ENCODE results near the gene ABCC3. TPM values are rescaled to one million over a fixed set of nuclear protein-coding genes. Genes with fewer than 3 reads are reported as not detected.

The ABCC3 gene
- total and polyA plus RNA-seq, 2 donors (not counting 3 experiments of a cell fraction or from before 2014, with no cell fraction given) = 1.1 to 2.6 TPM

DNA sequence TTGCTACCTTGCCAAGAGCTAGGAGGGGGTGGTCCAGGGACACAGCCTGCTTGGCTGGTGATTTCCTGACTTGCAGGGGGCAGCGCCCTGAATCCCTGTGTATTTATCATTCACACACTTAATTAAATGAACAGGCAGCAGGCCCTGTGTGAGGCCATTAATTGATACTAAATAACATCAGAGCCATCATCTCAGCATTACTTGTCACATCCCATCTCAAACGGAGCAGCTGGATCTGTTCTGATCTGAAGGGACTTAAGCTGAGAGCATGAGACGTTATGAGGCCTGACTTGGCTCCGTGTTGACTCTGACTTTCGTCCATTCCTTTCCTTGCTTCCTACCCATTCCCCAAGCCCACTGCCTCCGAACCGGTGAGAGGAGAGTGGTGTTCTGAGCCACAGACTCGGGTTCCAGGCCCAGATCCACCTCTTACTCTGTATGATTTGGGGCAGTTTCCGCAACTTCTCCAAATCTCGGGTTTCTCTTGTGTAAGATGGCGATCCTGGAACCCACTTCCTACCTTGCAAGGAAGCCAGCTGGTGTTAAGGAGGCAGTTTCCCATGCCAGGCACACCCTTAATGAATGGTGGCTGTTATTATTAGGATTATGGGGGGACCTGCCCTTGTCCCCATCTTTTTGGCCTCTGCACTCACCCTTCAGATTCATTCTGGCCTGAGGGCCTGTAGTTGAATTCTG, 40.4 kb upstream of the ABCC3 start:
- no peaks in the 10 kb centered on the region for H3K36me3 ChIP-seq (ENCODE audit: control insufficient read depth in 2 of 2, extremely low read depth in 1 of 2, insufficient read depth in 2 of 2, low read length in 2 of 2)
- H3K9me1 ChIP-seq (replicated peaks; ENCODE audit: control insufficient read depth, extremely low read depth, insufficient read depth, low read length) = no peaks in the 10 kb centered on the region
- DNase-seq (ENCODE audit: low read depth, low spot score) = no peak
- ChIA-PET CTCF (interaction anchor here (1.0 to 1.5 kb wide), 2 partner anchors 8 to 31 kb away, joined by 4 read pairs; no protein-coding TSS in a partner anchor), POLR2A (no interaction called here)
- no peaks in the 10 kb centered on the region for H3K9me3 ChIP-seq (replicated peaks; ENCODE audit: control insufficient read depth, insufficient read depth, low read length)
- no peaks in the 10 kb centered on the region for H3K27me3 ChIP-seq (ENCODE audit: control insufficient read depth in 2 of 2, insufficient read depth in 2 of 2, low read length in 2 of 2)
- TF ChIP-seq GATA2 (IDR thresholded peaks at IDR 0.05; ENCODE audit: insufficient read depth, insufficient read length, low read depth, low read length) = no peak
- TF ChIP-seq FOS (IDR thresholded peaks at IDR 0.05; ENCODE audit: borderline replicate concordance, insufficient read depth, low read length) = no peak
- TF ChIP-seq JUN (IDR thresholded peaks at IDR 0.05; ENCODE audit: borderline replicate concordance, insufficient read depth, insufficient read length, low read depth) = no peak
- no peak for TF ChIP-seq POLR2A (IDR thresholded peaks at IDR 0.05; ENCODE audit: low read depth, low read length)
- no peak for TF ChIP-seq EZH2 (IDR thresholded peaks at IDR 0.05; ENCODE audit: borderline replicate concordance, low read depth, low read length, severe bottlenecking)
- TF ChIP-seq, protein P1, sequence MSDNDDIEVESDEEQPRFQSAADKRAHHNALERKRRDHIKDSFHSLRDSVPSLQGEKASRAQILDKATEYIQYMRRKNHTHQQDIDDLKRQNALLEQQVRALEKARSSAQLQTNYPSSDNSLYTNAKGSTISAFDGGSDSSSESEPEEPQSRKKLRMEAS (IDR thresholded peaks at IDR 0.05; ENCODE audit: insufficient read depth, insufficient read length) = no peak
- TF ChIP-seq POLR2AphosphoS5 (IDR thresholded peaks at IDR 0.05; ENCODE audit: insufficient read depth, low read depth, low read length) = no peak
- TF ChIP-seq MYC (IDR thresholded peaks at IDR 0.05; ENCODE audit: low read depth, low read length) = no peak
- H3K4me3 ChIP-seq (replicated peaks in 1 of 3; ENCODE audit: insufficient read depth in 1 of 3, low read depth in 1 of 3, low read length in 3 of 3) = no peak overlapping the region
- H3K9ac ChIP-seq (replicated peaks; ENCODE audit: extremely low read depth, insufficient read depth, low read length) = no peak overlapping the region
- H3K27ac ChIP-seq (ENCODE audit: insufficient read depth, low read depth, low read length) = no peak overlapping the region
- FAIRE-seq = no peak
- H4K20me1 ChIP-seq (replicated peaks; ENCODE audit: control insufficient read depth, extremely low read depth, insufficient read depth, low read length) = no peaks in the 10 kb centered on the region
- no peaks in the 10 kb centered on the region for H3K4me1 ChIP-seq (ENCODE audit: control insufficient read depth, extremely low read depth, insufficient read depth, low read length)
- intact Hi-C loops (cut with micrococcal nuclease) = no loop called here
- no peaks in the 10 kb centered on the region for H3K79me2 ChIP-seq (ENCODE audit: control insufficient read depth, insufficient read depth, low read length)
- dilution Hi-C loops (cut with MboI; ENCODE audit: extremely low pct_ligation_motif_present, low sequenced_read_pairs) = no loop called here
- BruUV-seq (replicated peaks) = no TSS peak
- no peak overlapping the region for H2AFZ ChIP-seq (ENCODE audit: low read depth, low read length)
- no peak overlapping the region for H3K4me2 ChIP-seq (ENCODE audit: insufficient read depth, low read length)

Measured in endothelial cell of umbilical vein (primary cell).